Panc1 (cell line): Measurements from ENCODE around the gene GOLGA6C.
"Not testable (repeated sequence)": the region's sequence is repeated elsewhere in the genome, so short reads cannot be mapped to it uniquely, and the experiment has no call there.

ENCODE experiments used
- CTCF ChIP-seq: fragments of 450-650 bp; IDR thresholded peaks from 2 replicates; pipeline ENCODE4 v1.5.1; 2017; ENCODE audit warnings: mild to moderate bottlenecking
- POLR2AphosphoS5 ChIP-seq: IDR thresholded peaks from 2 replicates; pipeline ENCODE4 v1.6.1; 2012; ENCODE audit warnings: mild to moderate bottlenecking, low read depth, low read length, moderate library complexity
- REST ChIP-seq, 2 experiments: IDR thresholded peaks; 2 replicates each; pipeline ENCODE4 v1.6.1; 2011 to 2012; ENCODE audit warnings: low read depth in 2 of 2, control low read depth in 1 of 2, low read length in 1 of 2, mild to moderate bottlenecking in 1 of 2, moderate library complexity in 1 of 2; ENCODE audit not compliant: insufficient read depth in 1 of 2
- TCF7L2 ChIP-seq: IDR thresholded peaks from 2 replicates; pipeline ENCODE4 v1.6.1; 2011; ENCODE audit warnings: mild to moderate bottlenecking, low read depth, low read length, inconsistent platforms

- not testable (repeated sequence) for TF ChIP-seq CTCF; TCF7L2; POLR2AphosphoS5; REST (IDR thresholded peaks at IDR 0.05; ENCODE audit: insufficient read depth in 1 of 2, low read depth in 2 of 2, low read length in 1 of 2)
These were observed 38.6 kb upstream of the GOLGA6C start for GRCh38 chr15:75219507-75219929.
